Kidney (tissue), 14 donors: ENCODE results near the gene CRY1. TPM values are rescaled to one million over a fixed set of nuclear protein-coding genes. Genes with fewer than 3 reads are reported as not detected.

ENCODE experiments used
- DNase-seq, 5 donors: peaks; one replicate each; pipeline ENCODE4 v3.0.0-alpha.2; 2013 to 2020
- FAIRE-seq: peaks from 2 replicates; lab custom pipeline; 2012; peaks lifted over from hg19 to GRCh38; lab: Jason Lieb, UNC
- H3K27ac ChIP-seq, 2 donors: one replicate each; pipeline ENCODE4 v1.7.0; 2013; ENCODE audit warnings: low read depth in 2 of 2, low read length in 2 of 2, inconsistent platforms in 1 of 2
- H3K27me3 ChIP-seq: one replicate; pipeline ENCODE4 v1.7.1; 2013; ENCODE audit warnings: low read length, inconsistent platforms; ENCODE audit not compliant: control insufficient read depth, insufficient read depth
- H3K36me3 ChIP-seq, 3 donors: one replicate each; pipeline versions ENCODE4 v1.7.0 to v1.7.1; 2013; ENCODE audit warnings: low read length in 3 of 3, control low read depth in 1 of 3, inconsistent platforms in 1 of 3; ENCODE audit not compliant: insufficient read depth in 3 of 3, control insufficient read depth in 2 of 3
- H3K4me1 ChIP-seq, 3 donors: one replicate each; pipeline versions ENCODE4 v1.7.0 to v1.7.1; 2013; ENCODE audit warnings: low read length in 3 of 3, inconsistent platforms in 1 of 3, low read depth in 1 of 3; ENCODE audit not compliant: control insufficient read depth in 2 of 3, insufficient read depth in 2 of 3
- H3K4me3 ChIP-seq, 3 donors: one replicate each; pipeline versions ENCODE4 v1.7.0 to v1.8.1; 2013; ENCODE audit warnings: low read length in 3 of 3, control low read depth in 1 of 3, inconsistent platforms in 1 of 3
- H3K9ac ChIP-seq, 3 donors: one replicate each; pipeline versions ENCODE4 v1.7.0 to v1.7.1; 2013; ENCODE audit warnings: low read length in 3 of 3, control low read depth in 1 of 3, inconsistent platforms in 1 of 3
- H3K9me3 ChIP-seq, 3 donors: one replicate each; pipeline versions ENCODE4 v1.7.0 to v1.7.1; 2013; ENCODE audit warnings: low read length in 3 of 3, control low read depth in 1 of 3, inconsistent platforms in 1 of 3; ENCODE audit not compliant: control insufficient read depth in 2 of 3, insufficient read depth in 1 of 3
- CTCF ChIP-seq: IDR thresholded peaks from 3 replicates; pipeline ENCODE4 v1.5.1; 2012; ENCODE audit warnings: mild to moderate bottlenecking, moderate library complexity, borderline replicate concordance; ENCODE audit not compliant: insufficient read depth; ENCODE audit errors: extremely low read depth
- intact Hi-C: fragments of 100-400 bp; cut with DNase I; formaldehyde crosslinking; loops from one replicate; pipeline ENCODE4 v1.11.1; 2022
- polyA plus RNA-seq: library from polyadenylated mRNA; stranded (reverse); fragments of 350-450 nt; fragmentation: Illumina TruSeq; extraction: RNeasy Lipid Tissue Mini Kit (QIAGEN cat#74804); gene quantifications from one replicate; pipeline ENCODE4 v1.2.3, GENCODE V29; 2014; ENCODE audit warnings: low read depth, low replicate concordance; ENCODE audit not compliant: insufficient read depth
- total RNA-seq: library from RNA; stranded (reverse); fragmentation: NEBNext Ultra II Directional; extraction: Animal tissue kit (Norgen Biotek cat#: 25700); gene quantifications from one replicate; pipeline ENCODE4 v1.2.1, GENCODE V29; 2021
- donor health status: control.
- donor health status: control.
- donor health status: control.
- donor health status: control.
- donor health status: control.
- donor health status: DM: yes; HTN: yes; CAD: no.
- donor health status: Normal renal cell carcinoma (clear cell type).

The CRY1 gene
- total and polyA plus RNA-seq, 2 donors from 2014 or later: 8.4 to 17.7 TPM

- H3K4me3 ChIP-seq: no peak overlapping the region
- no peak overlapping the region for H3K27ac ChIP-seq
- no peak for TF ChIP-seq CTCF
- no peak for FAIRE-seq
- H3K4me1 ChIP-seq: no peaks in the 10 kb centered on the region
- H3K9ac ChIP-seq: no peak overlapping the region
- intact Hi-C loops: no loop called here
- no peaks in the 10 kb centered on the region for H3K27me3 ChIP-seq
- no peak for DNase-seq
- H3K9me3 ChIP-seq: peaks cover 0 to 4% (median 0%) of the 10 kb centered on the region in 3 donors
- H3K36me3 ChIP-seq: no peaks in the 10 kb centered on the region
Observed at GRCh38 chr12:107064243-107064642, 29.1 kb downstream of the CRY1 start.

GRCh38 chr12:107058190-107058589 lies 35.2 kb downstream of the CRY1 start:
- no peak for TF ChIP-seq CTCF
- H3K9ac ChIP-seq: no peak overlapping the region
- H3K27ac ChIP-seq: no peak overlapping the region
- no peak overlapping the region for H3K4me3 ChIP-seq
- no peak for DNase-seq
- FAIRE-seq: no peak
- intact Hi-C loops: no loop called here
- H3K9me3 ChIP-seq: no peaks in the 10 kb centered on the region
- no peaks in the 10 kb centered on the region for H3K27me3 ChIP-seq
- no peaks in the 10 kb centered on the region for H3K4me1 ChIP-seq
- no peaks in the 10 kb centered on the region for H3K36me3 ChIP-seq

- Histone ChIP-seq H3K4me1 (no peaks in the 10 kb centered on the region), H3K9me3 (peaks cover 0 to 5% (median 0%) of the 10 kb centered on the region in 3 donors), H3K27me3 (no peaks in the 10 kb centered on the region), H3K36me3 (no peaks in the 10 kb centered on the region), H3K9ac (no peak overlapping the region), H3K27ac (no peak overlapping the region), H3K4me3 (no peak overlapping the region)
- FAIRE-seq (no peak), DNase-seq (no peak)
- TF ChIP-seq CTCF: no peak
- intact Hi-C loops: no loop called here
Observed at GRCh38 chr12:107057071-107057834, 36.1 kb downstream of the CRY1 start.
